OCI-LY7 (cell line): ENCODE data around the gene ZKSCAN7. TPM values are rescaled to one million over a fixed set of nuclear protein-coding genes. Genes with fewer than 3 reads are reported as not detected.

Source experiments
- BruUV-seq: library from RNA; stranded (reverse); fragments of 400-500 nt; replicated peaks from 2 replicates; lab custom pipeline; 2021; lab: Mats Ljungman, UMichigan
- CTCF ChIA-PET: fragments of 300-600 bp; sonication (Branson Sonifier 250); formaldehyde crosslinking; loops from one replicate; lab custom pipeline; 2022; ENCODE audit warnings: antibody characterized with exemption; ENCODE audit not compliant: unreplicated experiment; lab: Charles Lee
- POLR2A ChIA-PET: fragments of 300-600 bp; sonication (Branson Sonifier 250); formaldehyde crosslinking; loops from one replicate; lab custom pipeline; 2022; ENCODE audit warnings: antibody characterized with exemption; lab: Charles Lee
- DNase-seq: peaks from one replicate; pipeline ENCODE4 v3.0.0-alpha.2; 2015; ENCODE audit warnings: low spot score
- H2AFZ ChIP-seq: fragments of 200-600 bp; sonication (generic), shearing (Covaris generic); 2 replicates; pipeline ENCODE4 v1.6.1; 2014; ENCODE audit warnings: mild to moderate bottlenecking, antibody characterized with exemption, low read length, moderate library complexity
- H3K27ac ChIP-seq: fragments of 200-600 bp; sonication (generic); 2 replicates; pipeline ENCODE4 v1.5.1; 2014; ENCODE audit warnings: mixed run types, low read depth, mild to moderate bottlenecking, moderate library complexity, low read length, inconsistent platforms; ENCODE audit not compliant: poor library complexity, severe bottlenecking
- H3K36me3 ChIP-seq: fragments of 200-600 bp; sonication (generic); 2 replicates; pipeline ENCODE4 v1.6.1; 2014; ENCODE audit warnings: mild to moderate bottlenecking, antibody characterized with exemption, low read length, moderate library complexity, mixed read lengths; ENCODE audit not compliant: insufficient read depth
- H3K4me1 ChIP-seq: fragments of 200-600 bp; sonication (generic); 2 replicates; pipeline ENCODE4 v1.5.1; 2014; ENCODE audit warnings: mild to moderate bottlenecking, low read length; ENCODE audit not compliant: insufficient read depth, poor library complexity, severe bottlenecking
- H3K4me2 ChIP-seq: fragments of 200-600 bp; sonication (generic); 2 replicates; pipeline ENCODE4 v1.6.1; 2014; ENCODE audit warnings: mild to moderate bottlenecking, low read length
- H3K4me3 ChIP-seq: fragments of 200-600 bp; sonication (generic); 2 replicates; pipeline ENCODE4 v1.5.1; 2014; ENCODE audit warnings: mild to moderate bottlenecking, low read depth, low read length; ENCODE audit not compliant: poor library complexity, severe bottlenecking
- H3K79me2 ChIP-seq: fragments of 200-600 bp; sonication (generic); 2 replicates; pipeline ENCODE4 v1.6.1; 2016; ENCODE audit warnings: low read depth, mild to moderate bottlenecking, low read length, moderate library complexity, mixed read lengths; ENCODE audit not compliant: insufficient read depth
- H3K9me2 ChIP-seq: fragments of 200-600 bp; sonication (generic); 2 replicates; pipeline ENCODE4 v1.6.1; 2016; ENCODE audit warnings: mild to moderate bottlenecking, low read length, mixed read lengths; ENCODE audit not compliant: insufficient read depth
- H3K9me3 ChIP-seq: fragments of 200-600 bp; sonication (generic); 2 replicates; pipeline ENCODE4 v1.6.1; 2014; ENCODE audit warnings: mild to moderate bottlenecking, mixed run types, low read length, mixed read lengths
- H4K20me1 ChIP-seq: fragments of 200-600 bp; sonication (generic); 2 replicates; pipeline ENCODE4 v1.6.1; 2014; ENCODE audit warnings: mild to moderate bottlenecking, antibody characterized with exemption, low read length, moderate library complexity, mixed read lengths; ENCODE audit not compliant: insufficient read depth
- EZH2phosphoT487 ChIP-seq: fragments of 200-600 bp; sonication (generic); IDR thresholded peaks from 2 replicates; pipeline ENCODE4 v1.6.1; 2018; ENCODE audit warnings: low read depth, borderline replicate concordance, mild to moderate bottlenecking, mixed run types, antibody characterized with exemption, low read length, moderate library complexity, mixed read lengths
- intact Hi-C: fragments of 100-400 bp; cut with micrococcal nuclease; formaldehyde crosslinking; loops from one replicate; pipeline ENCODE4 v1.10.0; 2022; ENCODE audit not compliant: unreplicated experiment
- total RNA-seq, 2 experiments: library from RNA; depleted of rRNA in 1 of 2; stranded (reverse); fragments of >200 nt in 1 of 2; shearing (Covaris generic) in 1 of 2; gene quantifications; 2 replicates each; pipeline ENCODE4 v1.2.3, GENCODE V29; 2014 to 2022
- TF ChIP-seq, protein P1 (sequence below): fragments of 200-600 bp; sonication (generic); conservative IDR thresholded peaks from 2 replicates; pipeline ENCODE4 v1.5.1; 2014; ENCODE audit warnings: mild to moderate bottlenecking, antibody characterized with exemption, low read length, moderate library complexity, mixed read lengths

Gene ZKSCAN7
- total RNA-seq, 2 experiments from 2014 or later = not detected

DNA sequence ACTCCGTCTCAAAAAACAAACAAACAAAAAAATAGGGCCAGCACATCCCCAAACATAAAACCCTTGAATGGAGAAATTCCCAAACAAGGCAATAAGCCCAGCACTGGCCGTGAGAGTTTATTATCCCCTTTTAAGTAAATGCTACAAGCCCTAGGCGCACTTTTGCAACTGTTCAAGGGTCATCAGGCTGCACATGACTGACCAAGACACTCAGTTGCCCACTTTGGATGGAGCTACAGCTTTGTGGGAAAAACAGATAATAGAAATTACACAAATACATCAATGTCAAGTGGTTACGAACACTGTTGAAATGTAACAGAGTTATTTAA is 43.8 kb upstream of the ZKSCAN7 start:
- intact Hi-C loops = loop anchor here (2.0 to 10.0 kb wide), 2 partner anchors 34 to 176 kb away; partner anchors contain the start of genes TCAIM and ZNF445
- no peak overlapping the region for H3K27ac ChIP-seq
- H4K20me1 ChIP-seq = no peaks in the 10 kb centered on the region
- peak overlapping the region; percentile 82 for H3K4me3 ChIP-seq
- BruUV-seq = no TSS peak
- no peak for DNase-seq
- no peaks in the 10 kb centered on the region; the same call in 1 of the 2 replicates for H3K36me3 ChIP-seq
- H3K9me3 ChIP-seq = no peaks in the 10 kb centered on the region
- POLR2A ChIA-PET = interaction anchor here (0.5 to 0.8 kb wide), 2 partner anchors 11 to 16 kb away, joined by 3 read pairs; no protein-coding TSS in a partner anchor
- no peaks in the 10 kb centered on the region for H3K9me2 ChIP-seq
- peaks cover 6% of the 10 kb centered on the region for H3K4me1 ChIP-seq
- H3K79me2 ChIP-seq = peaks cover 11% of the 10 kb centered on the region; the same call in 1 of the 2 replicates
- H3K4me2 ChIP-seq = peak overlapping the region; percentile 72
- CTCF ChIA-PET = interaction anchor here (0.5 to 0.6 kb wide), 2 partner anchors 173 to 509 kb away, joined by 3 read pairs; no protein-coding TSS in a partner anchor
- TF ChIP-seq, protein P1, sequence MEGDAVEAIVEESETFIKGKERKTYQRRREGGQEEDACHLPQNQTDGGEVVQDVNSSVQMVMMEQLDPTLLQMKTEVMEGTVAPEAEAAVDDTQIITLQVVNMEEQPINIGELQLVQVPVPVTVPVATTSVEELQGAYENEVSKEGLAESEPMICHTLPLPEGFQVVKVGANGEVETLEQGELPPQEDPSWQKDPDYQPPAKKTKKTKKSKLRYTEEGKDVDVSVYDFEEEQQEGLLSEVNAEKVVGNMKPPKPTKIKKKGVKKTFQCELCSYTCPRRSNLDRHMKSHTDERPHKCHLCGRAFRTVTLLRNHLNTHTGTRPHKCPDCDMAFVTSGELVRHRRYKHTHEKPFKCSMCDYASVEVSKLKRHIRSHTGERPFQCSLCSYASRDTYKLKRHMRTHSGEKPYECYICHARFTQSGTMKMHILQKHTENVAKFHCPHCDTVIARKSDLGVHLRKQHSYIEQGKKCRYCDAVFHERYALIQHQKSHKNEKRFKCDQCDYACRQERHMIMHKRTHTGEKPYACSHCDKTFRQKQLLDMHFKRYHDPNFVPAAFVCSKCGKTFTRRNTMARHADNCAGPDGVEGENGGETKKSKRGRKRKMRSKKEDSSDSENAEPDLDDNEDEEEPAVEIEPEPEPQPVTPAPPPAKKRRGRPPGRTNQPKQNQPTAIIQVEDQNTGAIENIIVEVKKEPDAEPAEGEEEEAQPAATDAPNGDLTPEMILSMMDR = no peak
- TF ChIP-seq EZH2phosphoT487 = no peak
- H2AFZ ChIP-seq = peak overlapping the region; percentile 67; the same call in 1 of the 2 replicates

DNA sequence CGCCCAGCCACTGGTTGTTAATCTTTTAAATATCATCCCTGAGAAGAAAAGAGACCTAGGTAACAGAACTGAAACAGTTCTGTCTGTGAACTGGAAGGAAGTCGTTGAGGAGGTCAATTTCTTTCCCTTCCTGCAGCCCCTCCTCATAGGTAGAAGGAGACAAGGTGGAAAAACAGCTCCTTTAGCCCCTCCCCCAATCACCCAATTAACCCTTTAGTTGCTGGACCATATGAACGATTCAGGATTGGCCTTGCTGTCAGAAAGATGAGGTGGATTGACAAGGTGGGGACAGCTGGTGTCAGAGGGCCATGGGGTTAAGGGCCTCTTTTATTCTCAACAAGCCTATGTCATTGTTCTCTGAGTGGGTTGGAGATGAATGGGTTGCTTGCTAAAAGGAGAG is 41.5 kb upstream of the ZKSCAN7 start:
- H3K9me2 ChIP-seq = no peaks in the 10 kb centered on the region
- CTCF ChIA-PET = no interaction called here
- no peak for TF ChIP-seq EZH2phosphoT487
- TF ChIP-seq, protein P1 = no peak

DNA sequence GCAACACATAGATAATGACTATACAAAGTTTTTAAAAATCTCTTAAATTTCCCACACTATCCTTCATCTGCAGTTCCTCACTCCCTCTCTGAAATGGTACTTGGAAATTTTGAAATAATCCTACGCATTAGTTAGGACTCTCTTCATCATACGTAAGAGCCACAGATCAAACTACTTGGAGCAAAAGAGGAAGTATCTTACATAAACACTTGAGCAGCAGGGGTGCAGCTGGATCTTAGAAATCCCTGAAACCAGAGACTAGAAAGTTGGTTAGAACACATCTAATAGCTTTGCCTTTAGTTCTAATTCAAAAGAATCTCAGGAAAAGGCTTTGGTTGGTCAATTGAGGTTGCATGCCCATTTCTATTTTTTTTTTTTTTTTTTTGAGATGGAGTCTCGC is 38.8 kb upstream of the ZKSCAN7 start:
- Histone ChIP-seq H3K27ac (no peak overlapping the region), H3K79me2 (no peaks in the 10 kb centered on the region), H3K4me1 (no peaks in the 10 kb centered on the region), H3K4me3 (no peak overlapping the region), H3K4me2 (no peak overlapping the region), H3K9me2 (no peaks in the 10 kb centered on the region), H4K20me1 (no peaks in the 10 kb centered on the region), H3K9me3 (no peaks in the 10 kb centered on the region), H2AFZ (no peak overlapping the region), H3K36me3 (no peaks in the 10 kb centered on the region)
- TF ChIP-seq, protein P1 = no peak
- ChIA-PET POLR2A (interaction anchor here (0.6 kb wide), 1 partner anchor 80 kb away, joined by 4 read pairs; no protein-coding TSS in a partner anchor), CTCF (no interaction called here)
- BruUV-seq = no TSS peak
- DNase-seq = peak; percentile 13
- intact Hi-C loops = loop anchor here (10.0 kb wide), 1 partner anchor 181 kb away; the partner anchor contains the start of gene TCAIM

More for the DNA sequence above, 41.5 kb upstream of the ZKSCAN7 start:
- Histone ChIP-seq H2AFZ (no peak overlapping the region), H3K27ac (no peak overlapping the region), H4K20me1 (no peaks in the 10 kb centered on the region), H3K36me3 (no peaks in the 10 kb centered on the region), H3K79me2 (peaks cover 11% of the 10 kb centered on the region; the same call in 1 of the 2 replicates), H3K4me1 (peaks cover 6% of the 10 kb centered on the region), H3K4me2 (no peak overlapping the region), H3K4me3 (no peak overlapping the region), H3K9me3 (no peaks in the 10 kb centered on the region)
- POLR2A ChIA-PET = interaction anchor here (0.6 kb wide), 1 partner anchor 10 kb away, joined by 4 read pairs; no protein-coding TSS in a partner anchor
- BruUV-seq = no TSS peak
- intact Hi-C loops = loop anchor here (10.0 kb wide), 1 partner anchor 179 kb away; the partner anchor contains the start of gene TCAIM
- no peak for DNase-seq
